Hematopoietic multipotent progenitor cell treated with erythropoietin and hydrocortisone succinate and interleukin-3 and kit ligand, for 8 days (in vitro differentiated cells): ENCODE data around the gene SEC14L3.

Experiments
- DNase-seq: peaks from one replicate; pipeline ENCODE4 v3.0.0-alpha.2; 2015

The SEC14L3 gene

GRCh38 chr22:30421695-30422480 lies 49.9 kb downstream of the SEC14L3 start:
- peak; percentile 98 for DNase-seq

DNA sequence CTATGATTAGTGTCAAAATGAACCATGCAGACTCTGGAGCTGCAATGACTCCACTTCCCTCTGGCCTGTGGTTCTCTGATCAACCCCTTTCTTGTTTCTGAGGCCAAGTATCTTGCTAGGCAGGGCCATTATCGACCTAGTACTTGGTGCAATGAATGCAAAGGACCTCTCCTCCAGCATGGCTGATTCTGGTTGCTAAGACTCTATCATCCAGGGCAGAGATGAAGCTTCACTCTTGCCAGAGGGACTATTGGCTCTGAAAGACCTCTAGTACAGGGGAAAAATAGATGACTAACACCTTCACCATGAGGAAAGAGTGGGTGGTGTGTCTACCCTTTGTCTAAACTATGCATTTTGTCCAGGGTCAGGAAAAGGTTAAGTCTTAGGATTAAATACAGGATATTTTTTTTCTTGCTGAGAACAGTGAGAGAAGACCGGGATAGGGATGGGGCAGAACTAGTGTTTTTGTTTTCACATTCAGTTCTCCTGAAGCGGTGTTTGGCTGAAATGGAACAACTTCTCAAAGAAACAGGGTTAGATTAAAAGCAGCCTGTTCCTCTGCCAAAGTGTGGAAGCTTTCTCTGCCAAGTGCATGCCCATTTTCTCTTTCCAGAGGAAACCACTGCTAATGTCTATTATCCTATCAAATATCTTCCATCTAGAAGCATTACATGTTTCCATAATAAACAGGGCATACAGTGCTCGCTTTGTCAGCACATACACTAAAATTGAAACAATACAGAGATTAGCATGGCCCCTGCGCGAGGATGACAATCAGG lies 51.3 kb downstream of the SEC14L3 start:
- DNase-seq = peak; percentile 67

GRCh38 chr22:30416837-30417236 lies 55.0 kb downstream of the SEC14L3 start:
- no peak for DNase-seq

- no peak for DNase-seq
These were observed 55.4 kb downstream of the SEC14L3 start for GRCh38 chr22:30416403-30416802.

DNA sequence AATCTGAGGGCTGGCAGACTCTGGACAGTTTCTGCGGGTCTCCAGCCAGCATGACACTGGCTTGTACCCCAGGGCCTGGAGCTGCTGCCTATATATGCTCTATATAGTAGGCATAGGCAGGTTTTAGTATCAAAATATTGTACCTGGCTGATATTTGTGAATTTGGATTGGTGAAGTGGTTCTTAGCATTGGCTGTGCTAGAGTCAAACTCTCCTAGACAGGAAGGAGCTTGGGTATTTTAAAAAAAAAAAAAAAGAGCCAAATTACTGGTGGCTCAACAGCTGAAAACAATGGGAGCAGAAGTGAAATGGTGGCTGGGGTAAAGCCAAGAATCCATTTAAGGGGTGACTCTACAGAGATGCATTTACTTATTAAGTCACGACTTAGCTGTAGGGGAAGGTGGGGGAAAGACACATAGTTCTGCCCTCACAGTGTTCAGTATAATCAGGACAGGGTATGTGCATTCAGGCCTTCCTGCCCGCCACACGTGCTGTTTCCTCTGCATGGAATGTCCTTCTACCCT lies 57.2 kb downstream of the SEC14L3 start:
- DNase-seq = no peak

DNA sequence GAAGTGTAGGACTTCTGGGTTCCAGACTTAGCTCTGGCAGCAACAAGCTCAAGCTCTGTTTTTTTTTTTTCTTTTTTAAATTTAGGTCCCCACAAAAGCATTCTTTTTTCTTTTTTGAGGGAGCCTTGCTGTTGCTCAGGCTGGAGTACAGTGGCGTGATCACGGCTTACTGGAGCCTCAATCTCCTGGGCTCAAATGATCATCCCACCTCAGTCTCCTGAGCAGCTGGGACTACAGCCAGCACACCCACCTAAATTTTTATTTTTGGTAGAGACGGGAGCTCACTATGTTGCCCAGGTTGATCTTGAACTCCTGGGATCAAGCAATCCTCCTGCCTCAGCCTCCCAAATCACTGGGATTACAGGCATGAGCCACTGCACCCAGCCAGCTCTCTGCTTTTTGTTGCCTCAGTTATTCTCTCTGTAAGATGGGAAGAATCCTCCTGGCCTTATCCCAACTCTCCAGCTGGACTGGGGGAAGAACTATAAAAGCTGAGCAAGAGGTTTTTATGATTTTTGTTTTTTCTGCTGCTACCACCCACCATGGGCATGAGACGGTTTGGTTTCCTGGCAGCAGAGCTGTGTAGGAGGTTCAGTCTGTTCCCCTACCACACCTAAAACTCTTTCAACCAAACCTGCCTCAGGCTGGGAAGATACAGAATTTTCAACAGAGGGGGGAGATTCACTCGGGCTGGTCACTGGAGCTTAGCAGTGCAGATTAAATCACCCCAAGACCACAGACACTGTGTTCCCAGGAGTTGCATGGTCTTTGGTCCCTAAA lies 57.9 kb downstream of the SEC14L3 start:
- no peak for DNase-seq

DNA sequence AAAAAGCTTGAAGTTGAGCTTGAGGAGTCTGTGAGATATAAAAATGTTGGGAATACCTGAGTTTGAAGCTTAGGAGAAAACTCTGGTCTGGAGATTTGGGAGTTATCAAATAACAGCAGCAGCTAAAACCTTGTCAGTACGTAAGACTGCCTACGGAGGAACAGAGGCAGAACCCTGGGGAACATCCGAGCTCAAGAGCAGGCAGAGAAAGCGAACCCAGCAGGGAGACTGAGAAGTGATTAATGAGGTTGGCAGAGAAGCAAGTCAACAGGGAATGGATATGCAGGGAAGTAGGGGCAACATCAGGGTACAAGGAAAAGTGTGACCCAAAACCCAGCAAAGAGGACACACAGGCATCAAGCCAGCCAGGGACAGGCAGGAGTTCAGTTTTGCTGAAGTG lies 58.8 kb downstream of the SEC14L3 start:
- DNase-seq = no peak

GRCh38 chr22:30411780-30412179 lies 60.0 kb downstream of the SEC14L3 start:
- no peak for DNase-seq
